Measurements from ENCODE around the gene MFAP3.

Gene MFAP3

DNA sequence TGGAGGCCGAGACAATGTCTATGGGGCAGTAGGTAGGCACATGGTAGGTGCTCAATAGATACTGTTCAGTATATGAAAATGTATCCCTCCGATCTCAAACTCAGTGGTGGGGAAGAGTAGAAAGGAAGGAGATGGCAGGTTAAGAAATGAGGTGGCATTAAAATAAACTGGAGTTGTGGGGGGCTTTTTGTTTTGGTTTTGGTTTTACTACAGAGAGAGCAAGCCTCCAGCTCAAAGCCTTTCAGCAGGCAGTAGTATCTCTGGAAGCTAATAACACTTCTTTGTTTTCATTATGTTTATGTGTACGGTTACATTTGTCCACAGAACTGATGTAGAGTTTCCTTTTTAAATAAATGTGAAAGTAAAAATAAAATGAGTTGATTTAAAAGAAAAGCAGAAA lies 8.6 kb downstream of the MFAP3 start:
- H3K4me1 ChIP-seq (ENCODE audit: control insufficient read depth, insufficient read depth, low read length): no peaks in the 10 kb centered on the region
- no peak overlapping the region for H3K27ac ChIP-seq (ENCODE audit: insufficient read depth, low read depth, low read length, poor library complexity, severe bottlenecking)
- H3K36me3 ChIP-seq (ENCODE audit: control insufficient read depth, insufficient read depth, low read length): peaks cover 4% of the 10 kb centered on the region
- no peaks in the 10 kb centered on the region for H3K27me3 ChIP-seq (ENCODE audit: control insufficient read depth, insufficient read depth, low read length, poor library complexity, severe bottlenecking)
- no peaks in the 10 kb centered on the region for H3K9me3 ChIP-seq (ENCODE audit: control insufficient read depth, low read length)
- no peak overlapping the region for H3K4me3 ChIP-seq (ENCODE audit: insufficient read depth, low read depth, low read length)
- WGBS, 2 experiments: 98 to 99% methylated on average over 3 of the region's 3 CpGs

DNA sequence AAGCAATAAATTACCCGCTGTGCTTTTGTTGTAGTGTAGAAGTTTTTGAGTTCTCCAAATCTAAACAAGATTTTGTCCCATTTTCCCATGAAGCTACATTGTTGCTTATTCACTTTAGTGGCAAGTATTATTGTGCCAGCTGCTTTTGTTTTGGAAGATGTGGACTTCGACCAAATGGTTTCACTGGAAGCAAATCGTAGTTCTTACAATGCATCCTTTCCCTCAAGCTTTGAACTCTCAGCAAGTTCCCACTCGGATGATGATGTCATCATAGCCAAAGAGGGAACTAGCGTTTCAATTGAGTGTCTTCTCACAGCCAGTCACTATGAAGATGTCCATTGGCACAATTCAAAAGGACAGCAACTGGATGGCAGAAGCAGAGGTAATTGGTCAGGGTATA lies 10.9 kb downstream of the MFAP3 start:
- no peak overlapping the region for H3K4me3 ChIP-seq (ENCODE audit: insufficient read depth, low read depth, low read length)
- H3K27ac ChIP-seq (ENCODE audit: insufficient read depth, low read depth, low read length, poor library complexity, severe bottlenecking): no peak overlapping the region
- no peaks in the 10 kb centered on the region for H3K4me1 ChIP-seq (ENCODE audit: control insufficient read depth, insufficient read depth, low read length)
- peaks cover 4% of the 10 kb centered on the region for H3K36me3 ChIP-seq (ENCODE audit: control insufficient read depth, insufficient read depth, low read length)
- no peaks in the 10 kb centered on the region for H3K27me3 ChIP-seq (ENCODE audit: control insufficient read depth, insufficient read depth, low read length, poor library complexity, severe bottlenecking)
- 94 to 96% methylated on average over 4 of the region's 5 CpGs for WGBS, 2 experiments
- H3K9me3 ChIP-seq (ENCODE audit: control insufficient read depth, low read length): no peaks in the 10 kb centered on the region

DNA sequence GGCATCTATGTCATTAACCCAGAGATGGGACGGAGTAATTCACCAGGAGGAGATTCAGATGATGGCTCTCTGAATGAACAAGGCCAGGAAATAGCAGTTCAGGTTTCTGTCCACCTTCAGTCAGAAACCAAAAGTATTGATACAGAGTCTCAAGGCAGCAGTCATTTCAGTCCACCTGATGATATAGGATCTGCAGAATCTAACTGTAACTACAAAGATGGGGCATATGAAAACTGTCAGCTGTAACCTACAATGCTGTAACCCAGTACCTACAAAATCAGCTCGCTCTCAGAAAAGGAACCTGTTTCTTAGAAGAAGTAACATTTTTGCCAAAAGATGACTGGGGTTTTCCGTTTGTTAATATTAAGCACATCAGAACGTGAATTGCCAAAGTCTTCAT lies 14.7 kb downstream of the MFAP3 start:
- 92 to 98% methylated on average over 4 of the region's 4 CpGs for WGBS, 2 experiments

DNA sequence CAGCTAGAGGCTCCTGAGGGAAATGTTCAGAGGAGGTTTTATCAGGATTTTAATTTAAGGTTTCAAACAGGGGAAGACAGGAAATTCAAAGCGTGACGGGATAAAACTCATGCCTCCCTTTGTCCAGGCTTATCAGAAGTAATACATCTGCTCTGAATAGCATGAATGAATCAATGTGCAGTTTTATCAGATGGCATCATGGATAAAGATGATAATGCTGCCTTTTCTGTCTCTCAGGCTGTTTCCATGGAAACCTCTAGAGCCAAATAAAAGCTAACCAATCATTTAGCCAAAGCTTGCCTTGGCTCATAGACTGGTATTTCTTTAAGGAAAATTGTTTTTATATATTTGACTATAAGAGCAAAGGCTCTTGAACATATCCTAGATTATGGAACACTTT lies 16.4 kb downstream of the MFAP3 start:
- Histone ChIP-seq H3K27ac (ENCODE audit: insufficient read depth, low read depth, low read length, poor library complexity, severe bottlenecking) (no peak overlapping the region), H3K4me1 (ENCODE audit: control insufficient read depth, insufficient read depth, low read length) (peaks cover 13% of the 10 kb centered on the region), H3K36me3 (ENCODE audit: control insufficient read depth, insufficient read depth, low read length) (peaks cover under 1% of the 10 kb centered on the region), H3K27me3 (ENCODE audit: control insufficient read depth, insufficient read depth, low read length, poor library complexity, severe bottlenecking) (no peaks in the 10 kb centered on the region), H3K4me3 (ENCODE audit: insufficient read depth, low read depth, low read length) (no peak overlapping the region), H3K9me3 (ENCODE audit: control insufficient read depth, low read length) (no peaks in the 10 kb centered on the region)
- 98 to 100% methylated on average over 2 of the region's 2 CpGs for WGBS, 2 experiments

More for the DNA sequence above, 14.7 kb downstream of the MFAP3 start:
- Histone ChIP-seq H3K4me3 (ENCODE audit: insufficient read depth, low read depth, low read length) (no peak overlapping the region), H3K27ac (ENCODE audit: insufficient read depth, low read depth, low read length, poor library complexity, severe bottlenecking) (no peak overlapping the region), H3K9me3 (ENCODE audit: control insufficient read depth, low read length) (no peaks in the 10 kb centered on the region), H3K36me3 (ENCODE audit: control insufficient read depth, insufficient read depth, low read length) (peaks cover 4% of the 10 kb centered on the region), H3K27me3 (ENCODE audit: control insufficient read depth, insufficient read depth, low read length, poor library complexity, severe bottlenecking) (no peaks in the 10 kb centered on the region), H3K4me1 (ENCODE audit: control insufficient read depth, insufficient read depth, low read length) (peaks cover 1% of the 10 kb centered on the region)

DNA sequence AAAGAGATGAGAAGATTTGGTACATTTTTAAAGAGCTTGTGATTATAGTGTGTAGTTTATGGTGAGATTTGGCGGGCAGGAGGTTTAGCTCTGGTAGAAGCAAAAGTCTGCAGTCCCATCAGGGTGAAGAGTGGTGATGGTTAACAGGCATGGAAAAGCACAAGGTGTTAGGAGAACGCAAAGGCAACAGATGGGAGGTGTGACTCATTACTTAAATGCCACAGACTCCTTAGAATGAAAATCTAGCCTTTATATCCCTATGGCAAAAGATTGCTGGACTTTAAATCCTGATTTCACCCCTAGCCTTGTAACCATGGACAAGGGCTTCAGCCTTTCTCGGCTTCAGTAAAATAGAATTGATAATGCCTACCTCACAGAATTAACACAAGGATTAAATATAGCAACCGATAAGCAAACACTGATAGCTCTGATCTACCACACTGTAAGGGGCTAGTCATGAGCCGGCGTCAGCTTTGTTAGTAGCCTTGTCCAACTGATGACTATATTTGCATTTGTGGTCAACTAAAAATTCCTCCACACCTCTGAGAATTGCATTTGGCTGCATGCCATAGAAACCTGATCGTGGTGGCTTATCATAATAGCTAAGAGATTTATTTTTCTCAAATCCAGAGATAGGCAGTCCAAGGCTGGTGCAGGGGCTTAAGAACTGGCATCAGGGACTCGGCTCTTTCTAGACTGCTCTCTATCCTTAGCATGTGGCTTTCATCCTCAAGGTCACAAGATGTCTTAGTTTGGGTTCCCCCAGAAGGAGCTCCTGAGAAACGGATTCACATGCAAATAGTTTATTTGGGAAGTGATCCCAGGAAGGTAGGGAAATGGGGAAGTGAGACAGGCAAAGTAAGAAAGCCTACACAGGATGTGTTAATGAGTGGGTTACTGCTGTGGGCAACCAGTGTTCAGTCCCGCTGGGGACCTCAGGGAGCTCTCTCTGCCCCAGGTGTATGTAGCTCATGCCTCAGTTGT lies 19.6 kb downstream of the MFAP3 start:
- Histone ChIP-seq H3K4me1 (ENCODE audit: control insufficient read depth, insufficient read depth, low read length) (peaks cover 13% of the 10 kb centered on the region), H3K9me3 (ENCODE audit: control insufficient read depth, low read length) (no peaks in the 10 kb centered on the region), H3K27ac (ENCODE audit: insufficient read depth, low read depth, low read length, poor library complexity, severe bottlenecking) (no peak overlapping the region), H3K36me3 (ENCODE audit: control insufficient read depth, insufficient read depth, low read length) (no peaks in the 10 kb centered on the region), H3K27me3 (ENCODE audit: control insufficient read depth, insufficient read depth, low read length, poor library complexity, severe bottlenecking) (no peaks in the 10 kb centered on the region), H3K4me3 (ENCODE audit: insufficient read depth, low read depth, low read length) (no peak overlapping the region)
- 80 to 82% methylated on average over 10 of the region's 10 CpGs for WGBS, 2 experiments

DNA sequence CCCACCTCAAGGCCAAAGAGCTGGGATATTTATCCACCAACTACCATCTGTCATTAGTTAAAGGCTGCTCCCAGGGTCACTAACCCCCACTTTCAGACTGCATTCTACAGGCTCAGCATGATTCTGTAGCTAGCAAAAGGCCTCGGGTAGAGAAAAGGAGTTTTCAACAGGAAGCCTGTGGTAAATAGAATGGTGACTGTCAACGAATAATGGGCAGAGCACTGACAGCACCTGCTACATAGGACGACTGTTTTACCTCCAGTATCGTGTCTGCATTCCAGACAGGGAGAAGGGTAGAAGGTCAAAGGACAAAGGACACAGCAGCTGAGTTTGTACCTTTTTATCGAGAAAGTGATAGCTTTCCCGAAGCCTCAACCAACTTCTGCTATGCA lies 20.3 kb downstream of the MFAP3 start:
- no peaks in the 10 kb centered on the region for H3K36me3 ChIP-seq (ENCODE audit: control insufficient read depth, insufficient read depth, low read length)
- no peak overlapping the region for H3K4me3 ChIP-seq (ENCODE audit: insufficient read depth, low read depth, low read length)
- H3K27me3 ChIP-seq (ENCODE audit: control insufficient read depth, insufficient read depth, low read length, poor library complexity, severe bottlenecking): no peaks in the 10 kb centered on the region
- 36 to 37% methylated on average over 6 of the region's 6 CpGs for WGBS, 2 experiments
- H3K27ac ChIP-seq (ENCODE audit: insufficient read depth, low read depth, low read length, poor library complexity, severe bottlenecking): no peak overlapping the region
- peaks cover 13% of the 10 kb centered on the region for H3K4me1 ChIP-seq (ENCODE audit: control insufficient read depth, insufficient read depth, low read length)
- H3K9me3 ChIP-seq (ENCODE audit: control insufficient read depth, low read length): no peaks in the 10 kb centered on the region

DNA sequence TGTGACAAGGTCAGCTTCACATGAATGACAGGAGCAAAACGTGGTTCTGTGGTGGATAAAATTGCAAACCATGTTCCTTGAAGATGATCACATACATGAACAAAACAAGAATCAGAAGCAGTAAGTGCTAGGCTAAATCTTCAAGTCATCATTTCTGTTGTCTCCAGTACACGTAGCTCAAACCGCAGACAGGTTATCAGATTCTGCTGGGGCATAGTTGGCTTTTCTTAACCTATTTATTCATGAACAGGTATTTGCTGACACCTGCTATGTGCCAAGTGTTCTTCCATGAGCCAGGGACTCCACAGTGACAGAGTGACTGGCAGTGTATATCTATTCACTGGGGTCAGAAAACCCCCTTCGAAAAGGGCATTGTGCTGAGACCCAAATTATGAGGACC lies 20.8 kb downstream of the MFAP3 start:
- Histone ChIP-seq H3K36me3 (ENCODE audit: control insufficient read depth, insufficient read depth, low read length) (no peaks in the 10 kb centered on the region), H3K4me3 (ENCODE audit: insufficient read depth, low read depth, low read length) (no peak overlapping the region), H3K27ac (ENCODE audit: insufficient read depth, low read depth, low read length, poor library complexity, severe bottlenecking) (no peak overlapping the region), H3K9me3 (ENCODE audit: control insufficient read depth, low read length) (no peaks in the 10 kb centered on the region), H3K4me1 (ENCODE audit: control insufficient read depth, insufficient read depth, low read length) (peaks cover 13% of the 10 kb centered on the region), H3K27me3 (ENCODE audit: control insufficient read depth, insufficient read depth, low read length, poor library complexity, severe bottlenecking) (no peaks in the 10 kb centered on the region)
- WGBS, 2 experiments: 89 to 94% methylated on average over 4 of the region's 4 CpGs

DNA sequence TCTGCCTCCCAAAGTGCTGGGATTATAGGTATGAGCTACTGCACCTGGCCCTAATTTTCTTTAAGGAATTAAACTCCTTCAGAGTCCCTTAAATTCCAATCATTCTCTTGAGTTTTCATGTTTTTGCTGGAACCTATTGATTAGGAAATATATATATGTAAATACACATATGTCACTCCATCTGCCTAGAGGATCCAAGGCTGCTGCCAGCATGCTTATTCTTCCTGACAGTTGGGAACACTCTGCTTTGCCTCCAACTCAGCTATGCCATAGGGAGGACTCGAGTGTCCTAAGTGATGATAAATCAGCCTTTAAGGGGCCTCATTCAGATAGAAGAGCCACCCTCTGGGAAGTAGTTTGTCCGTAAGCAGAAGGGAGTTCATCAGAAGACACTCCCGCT lies 21.8 kb downstream of the MFAP3 start:
- Histone ChIP-seq H3K27me3 (ENCODE audit: control insufficient read depth, insufficient read depth, low read length, poor library complexity, severe bottlenecking) (no peaks in the 10 kb centered on the region), H3K9me3 (ENCODE audit: control insufficient read depth, low read length) (no peaks in the 10 kb centered on the region), H3K27ac (ENCODE audit: insufficient read depth, low read depth, low read length, poor library complexity, severe bottlenecking) (no peak overlapping the region), H3K36me3 (ENCODE audit: control insufficient read depth, insufficient read depth, low read length) (no peaks in the 10 kb centered on the region), H3K4me3 (ENCODE audit: insufficient read depth, low read depth, low read length) (no peak overlapping the region), H3K4me1 (ENCODE audit: control insufficient read depth, insufficient read depth, low read length) (peaks cover 13% of the 10 kb centered on the region)
- WGBS, 2 experiments: 85 to 89% methylated on average over 3 of the region's 3 CpGs

DNA sequence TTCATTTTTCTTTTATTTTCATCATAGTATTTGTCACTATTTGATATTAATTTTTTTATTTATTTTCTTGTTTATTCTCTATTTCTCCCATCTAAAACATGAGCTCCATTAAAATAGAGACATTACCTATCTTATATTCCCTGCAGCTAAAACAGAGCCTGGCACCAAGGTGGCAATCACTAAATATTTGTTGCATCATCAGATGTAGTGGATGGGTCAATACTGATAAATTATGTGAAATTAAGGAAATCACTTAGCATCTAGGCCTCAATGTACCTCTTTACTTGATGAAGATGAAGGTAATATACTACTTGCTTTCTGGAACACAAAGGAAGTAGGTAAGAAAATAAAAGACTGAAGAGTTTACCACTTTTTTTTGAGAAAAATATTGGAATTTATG lies 24.6 kb downstream of the MFAP3 start:
- Histone ChIP-seq H3K36me3 (ENCODE audit: control insufficient read depth, insufficient read depth, low read length) (no peaks in the 10 kb centered on the region), H3K9me3 (ENCODE audit: control insufficient read depth, low read length) (no peaks in the 10 kb centered on the region), H3K4me3 (ENCODE audit: insufficient read depth, low read depth, low read length) (no peak overlapping the region), H3K27ac (ENCODE audit: insufficient read depth, low read depth, low read length, poor library complexity, severe bottlenecking) (no peak overlapping the region), H3K4me1 (ENCODE audit: control insufficient read depth, insufficient read depth, low read length) (peaks cover 12% of the 10 kb centered on the region), H3K27me3 (ENCODE audit: control insufficient read depth, insufficient read depth, low read length, poor library complexity, severe bottlenecking) (no peaks in the 10 kb centered on the region)

DNA sequence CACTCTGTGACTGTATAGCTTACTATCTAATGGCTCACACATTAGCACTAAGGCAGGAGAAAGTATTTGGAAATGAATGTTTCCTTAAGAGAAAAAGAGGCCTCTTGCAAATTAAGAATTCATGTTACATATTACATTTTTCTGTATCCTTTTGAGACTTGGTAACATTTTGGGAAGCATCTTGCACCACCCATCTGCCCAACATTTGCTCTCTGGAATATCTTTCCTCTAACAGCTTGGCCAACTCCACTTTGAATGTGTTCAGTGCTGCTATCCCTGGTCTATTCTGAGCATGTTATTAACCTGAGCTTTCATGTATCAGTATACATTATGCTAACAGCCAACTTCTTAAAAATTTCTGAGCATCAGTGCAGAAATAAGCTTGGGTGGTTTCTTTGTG lies 27.2 kb downstream of the MFAP3 start:
- no peaks in the 10 kb centered on the region for H3K27me3 ChIP-seq (ENCODE audit: control insufficient read depth, insufficient read depth, low read length, poor library complexity, severe bottlenecking)
- no peaks in the 10 kb centered on the region for H3K9me3 ChIP-seq (ENCODE audit: control insufficient read depth, low read length)
- no peaks in the 10 kb centered on the region for H3K4me1 ChIP-seq (ENCODE audit: control insufficient read depth, insufficient read depth, low read length)
- no peak overlapping the region for H3K27ac ChIP-seq (ENCODE audit: insufficient read depth, low read depth, low read length, poor library complexity, severe bottlenecking)
- H3K36me3 ChIP-seq (ENCODE audit: control insufficient read depth, insufficient read depth, low read length): no peaks in the 10 kb centered on the region
- H3K4me3 ChIP-seq (ENCODE audit: insufficient read depth, low read depth, low read length): no peak overlapping the region
